K562 (cell line): ENCODE data around the gene RAB40AL. TPM values are rescaled to one million over a fixed set of nuclear protein-coding genes. Genes with fewer than 3 reads are reported as not detected.
A peak's percentile ranks its signal among the peaks of the same experiment; 100 is the strongest.

ENCODE experiments used
- CREB3 ChIP-seq: fragments of 450-650 bp; conservative IDR thresholded peaks from 2 replicates; pipeline ENCODE4 v1.6.1; 2016; ENCODE audit warnings: missing genetic modification characterization, low read depth, mild to moderate bottlenecking, missing compliant biosample characterization, moderate library complexity
- CTCF ChIP-seq, 3 experiments: IDR thresholded peaks in 2 of 3; conservative IDR thresholded peaks in 1 of 3; 2 replicates each; pipeline ENCODE4 v1.5.1; 2011 to 2012; ENCODE audit warnings: low read length in 3 of 3, mild to moderate bottlenecking in 3 of 3, control low read depth in 2 of 3, improper control_type of control experiment in 1 of 3, inconsistent platforms in 1 of 3, low read depth in 1 of 3, mixed read lengths in 1 of 3, moderate library complexity in 1 of 3; ENCODE audit not compliant: insufficient read depth in 2 of 3
- HDAC2 ChIP-seq: fragments of 450-650 bp; IDR thresholded peaks from 2 replicates; pipeline ENCODE4 v1.6.1; 2016; ENCODE audit warnings: mild to moderate bottlenecking
- HINFP ChIP-seq: fragments of 450-650 bp; conservative IDR thresholded peaks from 2 replicates; pipeline ENCODE4 v1.6.1; 2016; ENCODE audit warnings: missing genetic modification characterization, low read depth, mild to moderate bottlenecking, control low read depth, missing compliant biosample characterization
- REST ChIP-seq, 2 experiments: fragments of 450-650 bp; formaldehyde crosslinking in 1 of 2; IDR thresholded peaks; 2 replicates each; pipeline versions ENCODE4 v1.4.0 to v1.6.1; 2014 to 2020; ENCODE audit warnings: mild to moderate bottlenecking in 2 of 2, borderline replicate concordance in 1 of 2, low read depth in 1 of 2
- TBP ChIP-seq: optimal IDR thresholded peaks from 2 replicates; pipeline ENCODE3; 2011; ENCODE audit warnings: low read depth, low read length, improper control_type of control experiment
- ZNF280B ChIP-seq: fragments of 250-450 bp; sonication (Bioruptor Pico); IDR thresholded peaks from 2 replicates; pipeline ENCODE4 v1.5.1; 2021; ENCODE audit warnings: mild to moderate bottlenecking
- polyA plus RNA-seq, 8 experiments: library from polyadenylated mRNA; depleted of rRNA in 4 of 8; stranded (reverse) in 5 of 8; unstranded in 3 of 8; fragments of >200 nt; fragmentation: Nextera tagmentation in 2 of 8; fragmentation: Illumina TruSeq in 1 of 8; extraction: Ambion mirVana in 2 of 8; extraction: Trizol in 1 of 8; gene quantifications; 2 replicates each; pipeline versions ENCODE4 v1.2.1 to v1.2.3, GENCODE V29; 2011 to 2014; ENCODE audit warnings: inconsistent platforms in 1 of 8, missing spikeins in 1 of 8
- total RNA-seq, 7 experiments: library from RNA; depleted of rRNA in 6 of 7; stranded (reverse); fragments of >200 nt in 6 of 7; fragmentation: Illumina TruSeq in 2 of 7; extraction: Trizol in 2 of 7; gene quantifications; 2 replicates each; pipeline versions ENCODE4 v1.2.1 to v1.2.3, GENCODE V29; 2011 to 2021; ENCODE audit warnings: low replicate concordance in 1 of 7

Gene RAB40AL
- total and polyA plus RNA-seq, 9 of the 15 experiments (the other 6 are each of a cell fraction or from before 2014, with no cell fraction given), result 0.13 to 0.44 (median 0.42) TPM; not detected in 4

GRCh38 chrX:102934624-102935023, 2.4 kb upstream of the RAB40AL start (continued):
- TF ChIP-seq CTCF (IDR thresholded peaks at IDR 0.05 in 2 of 3, conservative IDR thresholded peaks at IDR 0.05 in 1 of 3; ENCODE audit: insufficient read depth in 2 of 3, low read depth in 1 of 3, low read length in 3 of 3) (peak; percentile 54 to 75 (median 62)), CREB3 (tag) (no peak), REST (IDR thresholded peaks at IDR 0.05; ENCODE audit: borderline replicate concordance) (peak; percentile 16; the same call in 1 of the 2 replicates), REST (CRISPR knock-in tag; IDR thresholded peaks at IDR 0.05; ENCODE audit: low read depth) (no peak), TBP (no peak), HINFP (tag) (no peak), HDAC2 (no peak), ZNF280B (CRISPR knock-in tag) (no peak)
- TF ChIP-seq, all 486 proteins: peak for 3
